ENCODE data around the gene NVL. TPM values are rescaled to one million over a fixed set of nuclear protein-coding genes. Genes with fewer than 3 reads are reported as not detected.

Gene NVL
- polyA plus RNA-seq, 2 of the 4 experiments (the other 2 are of a cell fraction) = 22.3 to 28.6 TPM

GRCh38 chr1:224205438-224205840 is 124.5 kb downstream of the NVL start (continued):
- no peak for TF ChIP-seq BCL3 (IDR thresholded peaks at IDR 0.05)

GRCh38 chr1:224203243-224204016 is 126.5 kb downstream of the NVL start:
- Histone ChIP-seq H3K4me2 (no peak overlapping the region; the same call in 2 of the 3 replicates), H3K4me1 (peaks cover 22% of the 10 kb centered on the region), H3K4me3 (no peak overlapping the region), H3K9me3 (no peaks in the 10 kb centered on the region), H3K27ac (no peak overlapping the region; a peak in 1 of 6 replicates)
- CTCF ChIA-PET = interaction anchor here (0.7 to 1.8 kb wide), 3 partner anchors 10 to 420 kb away, joined by 3 to 4 read pairs (median 4); no protein-coding TSS in a partner anchor
- 86% methylated on average over 8 of the region's 8 CpGs for WGBS (ENCODE audit: missing lambda C conversion rate)
- DNase-seq (ENCODE audit: low read depth in 1 of 2, low spot score in 1 of 2) (no peak), FAIRE-seq (no peak), ATAC-seq (no peak)
- POLR2A ChIA-PET = interaction anchor here (0.5 kb wide), 1 partner anchor 10 kb away, joined by 3 read pairs; no protein-coding TSS in a partner anchor
- no peak for TF ChIP-seq CBX8 (IDR thresholded peaks at IDR 0.05)

- CTCF ChIA-PET = no interaction called here
- 84% methylated on average over 4 of the region's 4 CpGs for WGBS (ENCODE audit: missing lambda C conversion rate)
- TF ChIP-seq JUNB (IDR thresholded peaks at IDR 0.05) = no peak
- peak; percentile 34 for TF ChIP-seq MAFK (IDR thresholded peaks at IDR 0.05; ENCODE audit: partially characterized antibody)
- no peak for TF ChIP-seq CEBPB (IDR thresholded peaks at IDR 0.05)
- TF ChIP-seq ZFP36 (IDR thresholded peaks at IDR 0.05; ENCODE audit: borderline replicate concordance, partially characterized antibody) = no peak
- TF ChIP-seq USF2 (IDR thresholded peaks at IDR 0.05) = no peak
Measured at GRCh38 chr1:224201853-224202252, 128.1 kb downstream of the NVL start.

GRCh38 chr1:224201383-224201782 is 128.6 kb downstream of the NVL start:
- no peak for DNase-seq (ENCODE audit: low read depth in 1 of 2, low spot score in 1 of 2)
- no peak overlapping the region for H3K4me2 ChIP-seq
- ChIA-PET POLR2A (no interaction called here), CTCF (no interaction called here)
- no peak overlapping the region for H3K27ac ChIP-seq
- FAIRE-seq = no peak
- ATAC-seq = peak; percentile 29 to 44; a peak in 2 of 6 replicates
- no peak overlapping the region for H3K4me3 ChIP-seq
- TF ChIP-seq ZC3H11A (IDR thresholded peaks at IDR 0.05) = no peak
- no peak for TF ChIP-seq HES2 (IDR thresholded peaks at IDR 0.05)
- no peak for TF ChIP-seq HOXB13 (CRISPR knock-in tag; IDR thresholded peaks at IDR 0.05; ENCODE audit: low read depth)
- no peak for TF ChIP-seq KDM5A (IDR thresholded peaks at IDR 0.05)
- no peak for TF ChIP-seq E2F6 (IDR thresholded peaks at IDR 0.05; ENCODE audit: borderline replicate concordance, low read depth)
- TF ChIP-seq BCL3 (IDR thresholded peaks at IDR 0.05) = no peak
- TF ChIP-seq RCOR1 (IDR thresholded peaks at IDR 0.05; ENCODE audit: low read depth, low read length) = no peak
- TF ChIP-seq GATA3 (IDR thresholded peaks at IDR 0.05; ENCODE audit: borderline replicate concordance) = no peak
- TF ChIP-seq CEBPB (IDR thresholded peaks at IDR 0.05) = no peak
- TF ChIP-seq EHMT2 (IDR thresholded peaks at IDR 0.05; ENCODE audit: low read depth) = no peak
- no peak for TF ChIP-seq MAX (IDR thresholded peaks at IDR 0.05)
- TF ChIP-seq PBX3 (IDR thresholded peaks at IDR 0.05) = no peak
- TF ChIP-seq FOXS1 (CRISPR knock-in tag; IDR thresholded peaks at IDR 0.05) = no peak
- no peak for TF ChIP-seq ATOH8 (CRISPR knock-in tag; IDR thresholded peaks at IDR 0.05; ENCODE audit: low read depth)
- WGBS (ENCODE audit: missing lambda C conversion rate) = 66% methylated on average over 5 of the region's 5 CpGs
- H3K9me3 ChIP-seq = no peaks in the 10 kb centered on the region
- H3K4me1 ChIP-seq = peaks cover 22% of the 10 kb centered on the region

More at GRCh38 chr1:224201853-224202252, 128.1 kb downstream of the NVL start:
- Histone ChIP-seq H3K4me3 (no peak overlapping the region), H3K9me3 (no peaks in the 10 kb centered on the region), H3K27ac (no peak overlapping the region), H3K4me1 (peaks cover 22% of the 10 kb centered on the region), H3K4me2 (no peak overlapping the region)
- DNase-seq (ENCODE audit: low read depth in 1 of 2, low spot score in 1 of 2) (no peak), ATAC-seq (no peak), FAIRE-seq (no peak)
- POLR2A ChIA-PET = no interaction called here

All from A549 (cell line).